Sigmoid colon (tissue), 7 donors: ENCODE results near the gene C2orf74. TPM values are rescaled to one million over a fixed set of nuclear protein-coding genes. Genes with fewer than 3 reads are reported as not detected.

ENCODE experiments used
- DNase-seq: peaks from one replicate; pipeline ENCODE4 v3.0.0-alpha.2; 2019
- H3K27ac ChIP-seq, 4 donors: fragments of 200-600 bp; sonication (generic); one replicate each; pipeline ENCODE4 v1.5.1; 2016 to 2019; ENCODE audit warnings: mild to moderate bottlenecking in 1 of 4
- H3K27me3 ChIP-seq, 3 donors: fragments of 200-600 bp; sonication (generic); one replicate each; pipeline ENCODE4 v1.5.1; 2019; ENCODE audit warnings: mild to moderate bottlenecking in 1 of 3
- H3K36me3 ChIP-seq, 4 donors: fragments of 200-600 bp; sonication (generic); one replicate each; pipeline ENCODE4 v1.5.1; 2016 to 2019
- H3K4me1 ChIP-seq, 4 donors: fragments of 200-600 bp; sonication (generic); one replicate each; pipeline ENCODE4 v1.5.1; 2017 to 2019
- H3K4me3 ChIP-seq, 4 donors: fragments of 200-600 bp; sonication (generic); one replicate each; pipeline ENCODE4 v1.5.1; 2017 to 2019; ENCODE audit warnings: mild to moderate bottlenecking in 2 of 4, moderate library complexity in 1 of 4
- H3K9me3 ChIP-seq, 4 donors: fragments of 200-600 bp in 3 of 4; sonication (generic) in 3 of 4; one replicate each; pipeline versions ENCODE4 v1.5.1 to v1.6.1; 2013 to 2019
- EP300 ChIP-seq, 4 donors: sonication (generic); formaldehyde crosslinking; IDR thresholded peaks; one replicate each; pipeline ENCODE4 v1.6.1; 2017; ENCODE audit warnings: antibody characterized with exemption in 4 of 4
- POLR2A ChIP-seq, 2 donors: fragments of 450-650 bp; IDR thresholded peaks; one replicate each; pipeline ENCODE4 v1.6.1; 2016; ENCODE audit warnings: antibody characterized with exemption in 2 of 2, mild to moderate bottlenecking in 2 of 2, moderate library complexity in 2 of 2
- POLR2AphosphoS5 ChIP-seq, 4 donors: sonication (generic); formaldehyde crosslinking; IDR thresholded peaks; one replicate each; pipeline ENCODE4 v1.6.1; 2017; ENCODE audit warnings: antibody characterized with exemption in 4 of 4
- WGBS, 2 donors: extraction: QIAGEN DNeasy Blood & Tissue Kit; methylation state at CpG; one replicate each; pipeline ENCODE4 v1.1.7; 2013; 5-methylcytosine and 5-hydroxymethylcytosine counted together
- intact Hi-C: fragments of 100-400 bp; cut with DNase I; formaldehyde crosslinking; loops from one replicate; pipeline ENCODE4 v1.15.1; 2023
- polyA plus RNA-seq, 3 donors: library from polyadenylated mRNA; stranded (reverse); fragments of 200-250 nt; gene quantifications; one replicate each; pipeline ENCODE4 v1.2.3, GENCODE V29; 2013
- total RNA-seq, 4 donors: library from RNA; depleted of rRNA; stranded (reverse); fragments of >200 nt; gene quantifications; one replicate each; pipeline ENCODE4 v1.1.0, GENCODE V29; 2016
- TF ChIP-seq, protein P1 (sequence below), 4 experiments: fragments of 450-650 bp in 3 of 4; fragments of 200-600 bp in 1 of 4; IDR thresholded peaks; one replicate each; pipeline ENCODE4 v1.5.1; 2016 to 2019; ENCODE audit warnings: antibody characterized with exemption in 4 of 4, mild to moderate bottlenecking in 3 of 4, moderate library complexity in 2 of 4
- donor health status: healthy with polysubstance abuse.
- donor health status: Bipolar disorder and iron deficiency.
- donor health status: healthy.

Gene C2orf74
- total and polyA plus RNA-seq, 7 donors = 4.4 to 59.2 (median 18.6) TPM

GRCh38 chr2:61214171-61214570, 52.2 kb downstream of the C2orf74 start:
- 93 to 95% methylated on average over 4 of the region's 4 CpGs for WGBS, 2 donors
- DNase-seq = no peak
- Histone ChIP-seq H3K9me3 (no peaks in the 10 kb centered on the region), H3K36me3 (peaks cover 3 to 73% (median 7%) of the 10 kb centered on the region in 4 donors), H3K27ac (no peak overlapping the region), H3K27me3 (no peaks in the 10 kb centered on the region), H3K4me3 (no peak overlapping the region), H3K4me1 (no peaks in the 10 kb centered on the region)
- intact Hi-C loops = no loop called here
- no peak for TF ChIP-seq POLR2AphosphoS5 (IDR thresholded peaks at IDR 0.05)
- TF ChIP-seq, protein P1, sequence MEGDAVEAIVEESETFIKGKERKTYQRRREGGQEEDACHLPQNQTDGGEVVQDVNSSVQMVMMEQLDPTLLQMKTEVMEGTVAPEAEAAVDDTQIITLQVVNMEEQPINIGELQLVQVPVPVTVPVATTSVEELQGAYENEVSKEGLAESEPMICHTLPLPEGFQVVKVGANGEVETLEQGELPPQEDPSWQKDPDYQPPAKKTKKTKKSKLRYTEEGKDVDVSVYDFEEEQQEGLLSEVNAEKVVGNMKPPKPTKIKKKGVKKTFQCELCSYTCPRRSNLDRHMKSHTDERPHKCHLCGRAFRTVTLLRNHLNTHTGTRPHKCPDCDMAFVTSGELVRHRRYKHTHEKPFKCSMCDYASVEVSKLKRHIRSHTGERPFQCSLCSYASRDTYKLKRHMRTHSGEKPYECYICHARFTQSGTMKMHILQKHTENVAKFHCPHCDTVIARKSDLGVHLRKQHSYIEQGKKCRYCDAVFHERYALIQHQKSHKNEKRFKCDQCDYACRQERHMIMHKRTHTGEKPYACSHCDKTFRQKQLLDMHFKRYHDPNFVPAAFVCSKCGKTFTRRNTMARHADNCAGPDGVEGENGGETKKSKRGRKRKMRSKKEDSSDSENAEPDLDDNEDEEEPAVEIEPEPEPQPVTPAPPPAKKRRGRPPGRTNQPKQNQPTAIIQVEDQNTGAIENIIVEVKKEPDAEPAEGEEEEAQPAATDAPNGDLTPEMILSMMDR (IDR thresholded peaks at IDR 0.05) = no peak
- no peak for TF ChIP-seq POLR2A (IDR thresholded peaks at IDR 0.05)
- no peak for TF ChIP-seq EP300 (IDR thresholded peaks at IDR 0.05)

Other genes with a start within 250 kb of the C2orf74 start
- 10 to 100 TPM; 19.1 to 61.6 (median 30.4) TPM for gene PEX13, start 144.5 kb upstream of the C2orf74 start, total RNA-seq
- gene PEX13, start 144.5 kb upstream of the C2orf74 start, polyA plus RNA-seq = 10 to 100 TPM; 12.0 to 14.3 (median 12.8) TPM
- 1 to 10 TPM; 3.1 to 7.6 (median 5.5) TPM for gene PUS10, start 143.9 kb upstream of the C2orf74 start, total RNA-seq
- 1 to 10 TPM; 4.2 to 8.3 (median 4.6) TPM for gene PUS10, start 143.9 kb upstream of the C2orf74 start, polyA plus RNA-seq
- 10 to 100 TPM in 3 of 4 donors, 1 to 10 TPM in 1; 3.1 to 18.5 (median 13.5) TPM for gene SANBR, start 96.3 kb upstream of the C2orf74 start, total RNA-seq
- gene SANBR, start 96.3 kb upstream of the C2orf74 start, polyA plus RNA-seq = 1 to 10 TPM; 3.0 to 6.5 (median 6.5) TPM